Measurements from ENCODE around the gene LRRC56. TPM values are rescaled to one million over a fixed set of nuclear protein-coding genes. Genes with fewer than 3 reads are reported as not detected.

The LRRC56 gene
- total and polyA plus RNA-seq, 2 donors (not counting 1 experiment from before 2014, with no cell fraction given) = 0.28 to 1.3 TPM

- H3K27me3 ChIP-seq (ENCODE audit: control insufficient read depth, insufficient read depth, low read length) = peaks cover 7% of the 10 kb centered on the region
- peaks cover 4% of the 10 kb centered on the region for H3K4me1 ChIP-seq (ENCODE audit: control insufficient read depth, extremely low read depth, insufficient read depth, low read length)
- H3K4me3 ChIP-seq (replicated peaks in 1 of 4; ENCODE audit: control extremely low read depth in 1 of 4, insufficient read depth in 1 of 4, low read depth in 3 of 4, low read length in 4 of 4) = no peak overlapping the region
- no peak for DNase-seq (ENCODE audit: low read depth in 2 of 2)
- no peaks in the 10 kb centered on the region for H4K20me1 ChIP-seq (ENCODE audit: control insufficient read depth, extremely low read depth, insufficient read depth, low read length)
- no peak overlapping the region for H2AFZ ChIP-seq (ENCODE audit: low read length)
- H3K36me3 ChIP-seq (ENCODE audit: control insufficient read depth, insufficient read depth, low read length) = no peaks in the 10 kb centered on the region
- TF ChIP-seq CTCF (conservative IDR thresholded peaks at IDR 0.05 in 1 of 2, IDR thresholded peaks at IDR 0.05 in 1 of 2; ENCODE audit: low read depth in 1 of 2, low read length in 2 of 2) (no peak), EZH2 (IDR thresholded peaks at IDR 0.05; ENCODE audit: low read length, missing control alignments) (no peak)
- H3K9ac ChIP-seq (ENCODE audit: insufficient read depth, low read length) = no peak overlapping the region
- H3K4me2 ChIP-seq (ENCODE audit: extremely low read depth, insufficient read depth, low read length) = no peak overlapping the region
- no peak overlapping the region for H3K27ac ChIP-seq (ENCODE audit: insufficient read depth, low read length)
- no peaks in the 10 kb centered on the region for H3K9me3 ChIP-seq (ENCODE audit: control insufficient read depth, insufficient read depth, low read depth, low read length)
- H3K79me2 ChIP-seq (ENCODE audit: control insufficient read depth, insufficient read depth, low read length) = peaks cover under 1% of the 10 kb centered on the region
Measured at GRCh38 chr11:562046-562645, 24.8 kb downstream of the LRRC56 start.

DNA sequence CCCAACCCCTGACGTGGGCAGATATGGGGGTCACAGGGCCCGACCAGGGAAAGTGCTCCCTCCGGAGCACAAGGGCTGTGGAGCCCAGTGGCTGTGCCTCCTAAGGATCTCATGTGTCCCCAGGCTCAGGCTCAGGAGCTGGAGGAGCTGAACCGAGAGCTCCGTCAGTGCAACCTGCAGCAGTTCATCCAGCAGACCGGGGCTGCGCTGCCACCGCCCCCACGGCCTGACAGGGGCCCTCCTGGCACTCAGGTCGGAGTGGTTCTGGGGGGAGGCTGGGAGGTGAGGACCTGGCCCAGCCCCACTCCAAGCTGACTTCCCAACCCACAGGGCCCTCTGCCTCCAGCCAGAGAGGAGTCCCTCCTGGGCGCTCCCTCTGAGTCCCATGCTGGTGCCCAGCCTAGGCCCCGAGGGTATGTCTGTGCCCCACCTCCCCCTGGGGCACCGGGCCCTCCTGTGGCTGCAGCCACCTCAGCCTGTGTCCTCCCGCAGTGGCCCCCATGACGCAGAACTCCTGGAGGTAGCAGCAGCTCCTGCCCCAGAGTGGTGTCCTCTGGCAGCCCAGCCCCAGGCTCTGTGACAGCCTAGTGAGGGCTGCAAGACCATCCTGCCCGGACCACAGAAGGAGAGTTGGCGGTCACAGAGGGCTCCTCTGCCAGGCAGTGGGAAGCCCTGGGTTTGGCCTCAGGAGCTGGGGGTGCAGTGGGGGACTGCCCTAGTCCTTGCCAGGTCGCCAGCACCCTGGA lies 25.9 kb downstream of the LRRC56 start:
- Histone ChIP-seq H3K4me3 (replicated peaks in 1 of 4; ENCODE audit: control extremely low read depth in 1 of 4, insufficient read depth in 1 of 4, low read depth in 3 of 4, low read length in 4 of 4) (no peak overlapping the region), H3K36me3 (ENCODE audit: control insufficient read depth, insufficient read depth, low read length) (no peaks in the 10 kb centered on the region), H3K9ac (ENCODE audit: insufficient read depth, low read length) (no peak overlapping the region), H4K20me1 (ENCODE audit: control insufficient read depth, extremely low read depth, insufficient read depth, low read length) (no peaks in the 10 kb centered on the region), H3K4me1 (ENCODE audit: control insufficient read depth, extremely low read depth, insufficient read depth, low read length) (peaks cover 4% of the 10 kb centered on the region), H3K27ac (ENCODE audit: insufficient read depth, low read length) (no peak overlapping the region), H3K9me3 (ENCODE audit: control insufficient read depth, insufficient read depth, low read depth, low read length) (no peaks in the 10 kb centered on the region), H3K27me3 (ENCODE audit: control insufficient read depth, insufficient read depth, low read length) (no peaks in the 10 kb centered on the region), H3K4me2 (ENCODE audit: extremely low read depth, insufficient read depth, low read length) (no peak overlapping the region), H3K79me2 (ENCODE audit: control insufficient read depth, insufficient read depth, low read length) (peaks cover 4% of the 10 kb centered on the region), H2AFZ (ENCODE audit: low read length) (no peak overlapping the region)
- TF ChIP-seq EZH2 (IDR thresholded peaks at IDR 0.05; ENCODE audit: low read length, missing control alignments) (no peak), CTCF (conservative IDR thresholded peaks at IDR 0.05 in 1 of 2, IDR thresholded peaks at IDR 0.05 in 1 of 2; ENCODE audit: low read depth in 1 of 2, low read length in 2 of 2) (no peak)
- DNase-seq (ENCODE audit: low read depth in 2 of 2) = no peak

- Histone ChIP-seq H3K4me3 (replicated peaks in 1 of 4; ENCODE audit: control extremely low read depth in 1 of 4, insufficient read depth in 1 of 4, low read depth in 3 of 4, low read length in 4 of 4) (no peak overlapping the region), H3K79me2 (ENCODE audit: control insufficient read depth, insufficient read depth, low read length) (peaks cover 4% of the 10 kb centered on the region), H2AFZ (ENCODE audit: low read length) (no peak overlapping the region), H3K27me3 (ENCODE audit: control insufficient read depth, insufficient read depth, low read length) (no peaks in the 10 kb centered on the region), H3K27ac (ENCODE audit: insufficient read depth, low read length) (no peak overlapping the region), H3K36me3 (ENCODE audit: control insufficient read depth, insufficient read depth, low read length) (no peaks in the 10 kb centered on the region), H3K4me2 (ENCODE audit: extremely low read depth, insufficient read depth, low read length) (no peak overlapping the region), H4K20me1 (ENCODE audit: control insufficient read depth, extremely low read depth, insufficient read depth, low read length) (no peaks in the 10 kb centered on the region), H3K9me3 (ENCODE audit: control insufficient read depth, insufficient read depth, low read depth, low read length) (no peaks in the 10 kb centered on the region), H3K4me1 (ENCODE audit: control insufficient read depth, extremely low read depth, insufficient read depth, low read length) (peaks cover 4% of the 10 kb centered on the region), H3K9ac (ENCODE audit: insufficient read depth, low read length) (no peak overlapping the region)
- DNase-seq (ENCODE audit: low read depth in 2 of 2) = no peak
- no peak for TF ChIP-seq CTCF (conservative IDR thresholded peaks at IDR 0.05 in 1 of 2, IDR thresholded peaks at IDR 0.05 in 1 of 2; ENCODE audit: low read depth in 1 of 2, low read length in 2 of 2)
- no peak for TF ChIP-seq EZH2 (IDR thresholded peaks at IDR 0.05; ENCODE audit: low read length, missing control alignments)
Measured at GRCh38 chr11:563812-564578, 26.7 kb downstream of the LRRC56 start.

Measured in fibroblast of lung (primary cell).